CD4-positive, alpha-beta T cell treated with Interferon alpha-2 for 1 hour (primary cell): ENCODE data around the gene GORASP2.

ENCODE experiments used
- DNase-seq, 2 donors: peaks; one replicate each; pipeline ENCODE4 v3.0.0-alpha.2; 2020 to 2022

Gene GORASP2

GRCh38 chr2:170924969-170925368 is 4.1 kb upstream of the GORASP2 start:
- DNase-seq = no peak

DNA sequence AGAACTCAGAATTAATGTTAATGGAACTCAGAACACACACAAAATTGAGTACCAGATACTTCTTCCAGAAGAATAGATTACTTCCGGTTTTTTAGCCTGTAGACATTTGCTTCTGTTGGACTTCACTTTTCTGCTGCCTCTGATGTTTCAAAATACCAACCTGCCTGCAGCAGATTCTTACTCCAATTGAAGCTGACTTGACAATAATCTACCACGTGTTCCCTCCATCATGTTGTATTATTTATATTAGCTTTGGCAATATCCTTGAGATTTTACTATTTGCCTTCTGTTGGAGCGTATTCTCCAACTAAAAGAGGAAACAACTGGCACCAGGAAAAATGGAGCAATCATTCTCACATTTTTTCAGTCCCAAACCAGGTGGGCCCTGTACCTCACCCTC is 3.1 kb upstream of the GORASP2 start:
- no peak for DNase-seq

DNA sequence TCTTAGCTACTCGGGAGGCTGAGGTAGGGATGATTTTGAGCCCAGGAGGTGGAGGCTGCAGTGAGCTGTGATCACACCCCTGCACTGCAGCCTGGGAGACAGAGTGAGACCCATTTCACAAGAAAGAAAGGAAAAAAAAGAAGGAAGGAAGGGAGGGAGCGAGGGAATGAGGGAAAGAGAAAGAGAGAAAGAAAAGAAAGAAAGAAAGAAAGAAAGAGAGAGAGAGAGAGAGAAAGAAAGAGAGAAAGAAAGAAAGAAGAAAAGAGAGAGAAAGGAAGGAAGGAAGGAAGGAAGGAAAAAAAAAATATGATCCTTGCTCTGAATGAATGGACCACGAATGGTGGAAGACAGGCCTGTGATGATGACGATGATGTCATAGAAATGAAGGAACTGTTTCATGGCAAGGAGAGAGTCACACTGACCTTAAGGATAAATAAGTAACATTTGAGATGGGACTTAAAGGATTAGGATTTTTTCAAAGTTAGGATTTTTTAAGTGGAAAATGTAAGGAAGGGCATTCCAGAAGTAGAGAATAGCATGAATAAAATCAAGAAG is 2.2 kb upstream of the GORASP2 start:
- DNase-seq = no peak

DNA sequence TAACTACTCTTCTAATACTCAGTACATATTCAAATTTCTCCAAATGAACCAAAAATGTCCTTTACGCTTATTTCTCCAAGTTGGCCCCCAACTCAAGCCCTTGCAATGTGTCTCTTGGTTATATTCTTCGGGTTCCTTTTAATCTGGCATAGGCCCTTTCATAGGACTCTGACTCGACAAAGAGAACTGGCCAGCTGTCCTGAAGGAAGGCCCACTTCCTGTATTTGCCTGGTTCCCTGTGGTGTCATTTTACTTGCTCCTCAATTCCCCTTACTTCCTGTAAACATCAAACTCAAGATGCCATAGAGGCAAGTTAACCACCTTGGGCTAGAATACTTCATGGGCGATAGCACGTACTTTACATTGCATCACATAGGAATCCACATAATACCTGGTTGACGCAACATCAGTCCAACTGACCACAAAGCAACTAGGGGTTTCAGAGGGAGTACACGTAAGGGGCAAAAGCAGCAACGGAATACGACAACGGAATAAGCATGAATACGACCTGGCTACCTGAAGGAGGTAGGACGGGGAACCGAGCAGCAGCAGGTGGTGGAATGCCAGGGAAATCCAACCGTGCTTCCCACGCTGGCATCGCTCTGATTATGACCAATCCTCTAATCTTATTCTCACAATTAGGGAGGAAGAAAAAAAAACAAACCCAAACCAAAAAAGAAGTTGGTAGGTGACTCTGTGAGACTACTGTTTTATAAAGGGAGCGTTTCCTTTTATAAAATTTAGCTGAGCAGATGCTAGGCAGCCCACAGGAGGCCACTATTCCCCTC is 823 bp upstream of the GORASP2 start:
- peak in 1 of 2 donors; percentile 9 for DNase-seq

DNA sequence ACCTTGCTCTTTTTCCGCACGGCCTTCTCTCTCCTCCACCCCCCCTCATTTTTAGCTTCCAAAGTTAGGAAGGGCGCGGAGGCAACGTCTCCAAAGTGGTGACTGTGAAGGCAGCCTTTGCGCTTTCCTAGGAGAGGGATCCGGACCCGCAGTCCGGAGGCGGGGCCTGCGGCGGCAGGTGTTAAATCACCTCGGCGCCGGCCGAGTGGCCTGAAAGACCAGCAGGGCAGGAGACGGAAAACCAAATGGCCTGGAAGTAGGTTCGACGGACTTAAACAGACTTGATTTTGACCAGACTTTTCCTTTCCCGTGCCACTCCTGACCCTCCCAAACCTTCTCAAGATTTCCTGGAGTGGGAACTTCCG is 615 bp downstream of the GORASP2 start:
- peak in 1 of 2 donors; percentile 50 for DNase-seq

- DNase-seq = peak; percentile 58 to 82
Observed at GRCh38 chr2:170930131-170930990, 1.3 kb downstream of the GORASP2 start.

DNA sequence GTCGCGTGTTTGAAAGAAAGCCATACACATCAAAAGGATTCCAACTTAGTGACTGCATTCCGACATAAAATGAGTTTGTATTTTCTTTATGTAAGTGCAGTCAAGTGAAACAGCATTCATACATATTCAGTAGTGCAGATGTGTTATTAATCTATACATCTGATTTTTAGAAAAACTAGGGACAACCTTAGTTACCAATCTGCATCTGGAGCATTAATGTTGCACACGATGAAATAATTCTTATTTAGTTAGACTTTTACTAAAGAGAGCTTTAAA is 1.9 kb downstream of the GORASP2 start:
- no peak for DNase-seq

- no peak for DNase-seq
Observed at GRCh38 chr2:170932166-170932565, 3.1 kb downstream of the GORASP2 start.

GRCh38 chr2:170932948-170933347 is 3.9 kb downstream of the GORASP2 start:
- DNase-seq = no peak

DNA sequence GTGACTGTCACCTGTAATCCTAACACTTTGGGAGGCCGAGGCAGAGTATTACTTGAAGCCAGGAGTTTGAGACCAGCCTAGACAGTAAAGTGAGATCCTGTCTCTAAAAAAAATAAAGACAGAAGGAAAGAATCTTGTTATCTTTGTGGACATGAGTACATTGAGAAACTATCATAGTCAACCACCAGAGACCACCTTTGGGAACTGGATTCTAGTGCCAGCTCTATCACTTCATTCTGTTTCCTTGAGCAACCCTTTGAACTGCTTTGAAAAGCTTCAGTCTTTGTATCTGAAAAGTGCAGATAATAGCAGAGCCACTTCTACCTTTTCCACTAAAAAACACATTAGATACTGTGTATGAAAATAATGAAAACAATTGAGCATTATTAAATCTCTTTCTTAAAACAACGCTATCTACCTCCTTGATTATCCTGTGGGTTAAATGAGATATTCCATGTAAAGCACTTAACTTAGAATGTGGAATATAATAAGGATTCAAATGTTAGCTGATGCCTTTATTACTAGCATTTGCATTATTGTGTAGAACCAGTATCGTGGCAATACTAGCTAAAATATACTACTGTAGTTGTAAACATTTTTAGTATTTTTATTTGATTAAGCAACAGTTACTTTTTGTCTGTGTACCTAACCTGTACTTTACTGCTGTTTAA is 8.8 kb downstream of the GORASP2 start:
- DNase-seq = no peak

DNA sequence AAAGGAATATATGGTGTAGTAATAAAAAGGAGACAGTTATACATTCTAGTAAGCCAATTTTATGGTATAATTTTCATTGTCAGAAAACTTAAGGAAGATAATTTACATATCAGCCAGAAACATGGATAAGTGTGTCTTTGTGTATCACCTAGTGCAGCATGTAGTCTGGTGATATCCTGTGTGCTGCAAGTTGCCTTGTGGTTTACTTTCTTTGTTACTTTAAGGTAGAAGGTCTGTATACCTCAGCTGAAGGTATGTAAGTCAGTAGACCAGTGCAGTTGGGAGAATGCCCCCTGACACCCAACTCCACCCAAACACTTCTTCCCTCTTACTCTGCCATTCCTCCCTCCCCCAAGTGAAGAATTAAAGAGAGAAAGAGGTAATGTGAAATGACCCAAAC is 11.0 kb downstream of the GORASP2 start:
- DNase-seq = no peak

- no peak for DNase-seq
Observed at GRCh38 chr2:170942615-170943014, 13.6 kb downstream of the GORASP2 start.

GRCh38 chr2:170943041-170943440 is 14.0 kb downstream of the GORASP2 start:
- DNase-seq = no peak

GRCh38 chr2:170943596-170943995 is 14.5 kb downstream of the GORASP2 start:
- no peak for DNase-seq

GRCh38 chr2:170944545-170944944 is 15.5 kb downstream of the GORASP2 start:
- no peak for DNase-seq

- no peak for DNase-seq
Observed at GRCh38 chr2:170949415-170949814, 20.4 kb downstream of the GORASP2 start.

DNA sequence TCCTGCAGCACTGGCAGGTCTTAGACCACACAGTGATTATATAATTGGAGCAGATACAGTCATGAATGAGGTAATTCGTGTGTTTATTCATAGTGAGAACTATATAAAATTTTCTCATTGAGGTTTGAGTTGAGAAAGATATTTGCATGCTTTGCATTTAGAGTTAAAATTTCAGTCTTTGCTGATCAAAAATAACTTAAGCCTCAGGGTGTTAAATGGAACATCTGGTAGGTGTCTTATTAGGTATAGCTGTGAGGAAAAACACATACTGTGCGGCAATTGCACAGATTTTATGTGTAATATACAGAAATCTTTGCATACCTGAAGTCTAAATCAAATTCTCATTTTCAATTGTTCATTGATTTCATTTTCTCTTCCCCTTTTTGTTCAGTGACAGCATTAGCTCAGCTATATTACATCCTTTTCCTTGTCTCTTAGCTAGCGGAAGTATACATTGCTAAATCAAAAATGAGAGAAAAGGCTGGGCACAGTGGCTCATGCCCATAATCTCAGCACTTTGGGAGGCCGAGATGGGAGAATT is 21.2 kb downstream of the GORASP2 start:
- DNase-seq = no peak

GRCh38 chr2:170953941-170954340 is 24.9 kb downstream of the GORASP2 start:
- DNase-seq = no peak

- DNase-seq = no peak
Observed at GRCh38 chr2:170963386-170963785, 34.3 kb downstream of the GORASP2 start.

GRCh38 chr2:170965446-170966225 is 36.6 kb downstream of the GORASP2 start:
- no peak for DNase-seq

DNA sequence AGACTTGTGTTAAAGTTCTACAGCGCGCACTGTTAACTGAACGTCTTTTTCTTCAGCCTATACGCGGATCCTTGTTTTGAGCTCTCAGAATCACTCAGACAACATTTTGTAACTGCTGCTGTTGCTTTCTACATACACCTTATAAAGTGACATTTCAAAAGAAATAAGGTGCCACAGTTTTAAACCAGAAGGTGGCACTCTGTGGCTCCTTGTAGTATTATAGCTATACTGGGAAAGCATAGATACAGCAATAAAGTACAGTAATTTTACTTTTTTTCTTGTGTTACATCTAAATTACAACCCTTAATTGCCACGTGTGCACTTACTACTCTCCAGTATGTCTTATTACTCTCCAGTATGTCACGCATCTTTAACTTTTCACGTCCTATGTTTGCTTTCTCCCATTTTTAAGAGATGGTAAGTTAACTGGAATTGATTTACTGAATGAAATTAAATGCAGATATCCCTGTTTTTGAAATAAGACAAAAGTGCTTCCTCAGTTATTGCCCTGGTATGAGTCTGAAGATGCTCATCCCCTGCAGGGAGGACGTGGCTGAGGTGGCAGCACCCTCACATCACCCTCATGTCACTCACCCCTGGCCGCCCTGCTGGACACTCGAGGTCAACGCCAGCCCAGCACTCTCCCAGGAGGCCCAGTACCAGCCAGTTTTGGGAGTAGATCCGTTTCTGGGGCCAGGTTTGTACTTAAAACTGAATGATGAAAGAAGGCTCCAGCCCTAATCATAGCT is 37.8 kb downstream of the GORASP2 start:
- DNase-seq = no peak

- no peak for DNase-seq
Observed at GRCh38 chr2:170967553-170967952, 38.5 kb downstream of the GORASP2 start.
